HG03103 (cell line): Measurements from ENCODE around the gene S100A1.
"Not testable (repeated sequence)": the region's sequence is repeated elsewhere in the genome, so short reads cannot be mapped to it uniquely, and the experiment has no call there.

Experiments used
- ATAC-seq: cut with Tn5 transposase; IDR thresholded peaks from one replicate; pipeline ENCODE4 v1.9.1; 2021; ENCODE audit warnings: low read depth; ENCODE audit not compliant: unreplicated experiment

Gene S100A1

DNA sequence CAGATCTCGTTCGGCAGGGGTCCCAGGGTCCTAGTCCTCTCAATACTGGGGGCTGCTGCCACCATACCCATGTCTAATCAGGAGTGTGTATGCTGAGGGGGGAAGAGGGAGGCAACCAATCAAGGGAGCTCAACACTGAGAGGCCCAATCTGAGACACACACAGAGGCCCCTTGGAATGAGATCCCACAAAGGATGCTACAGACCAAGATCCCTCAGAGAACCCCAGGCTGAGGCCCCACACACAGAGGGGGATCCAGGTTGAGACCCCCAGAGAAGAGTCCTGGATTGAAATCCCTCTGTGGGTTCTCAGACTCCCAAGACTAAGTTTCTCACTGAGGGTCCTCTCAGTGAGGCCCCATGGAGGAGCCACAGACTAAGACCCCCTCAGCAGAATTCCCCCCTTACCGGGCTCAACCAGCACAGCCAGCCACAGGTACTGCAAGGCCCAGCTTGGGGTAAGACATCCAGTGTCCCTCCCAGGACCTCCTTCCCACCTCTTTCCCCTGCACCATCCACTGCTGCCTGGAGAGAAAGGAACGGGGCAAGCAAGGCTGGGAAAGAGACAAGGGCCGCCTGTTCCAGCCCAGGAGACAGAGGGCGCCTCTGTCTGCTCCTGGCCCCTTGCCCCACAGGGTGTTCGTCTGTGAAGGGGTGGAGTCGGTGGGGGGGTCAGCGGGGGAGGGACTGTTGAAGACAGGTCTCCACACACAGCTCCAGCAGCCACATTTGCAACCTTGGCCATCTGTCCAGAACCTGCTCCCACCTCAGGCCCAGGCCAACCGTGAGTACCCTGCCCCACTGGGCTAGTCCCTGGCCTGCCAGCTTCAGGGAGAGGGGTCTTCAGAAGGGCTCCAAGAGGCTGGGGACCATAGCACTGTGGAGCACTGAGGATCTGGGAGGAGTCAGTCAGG is at the start of gene S100A1:
TSS of gene S100A1 (plus strand) at position 720 of the 912 bp plus-strand sequence. CDS start 2,088 bp downstream, outside the sequence.
- no peak for ATAC-seq

DNA sequence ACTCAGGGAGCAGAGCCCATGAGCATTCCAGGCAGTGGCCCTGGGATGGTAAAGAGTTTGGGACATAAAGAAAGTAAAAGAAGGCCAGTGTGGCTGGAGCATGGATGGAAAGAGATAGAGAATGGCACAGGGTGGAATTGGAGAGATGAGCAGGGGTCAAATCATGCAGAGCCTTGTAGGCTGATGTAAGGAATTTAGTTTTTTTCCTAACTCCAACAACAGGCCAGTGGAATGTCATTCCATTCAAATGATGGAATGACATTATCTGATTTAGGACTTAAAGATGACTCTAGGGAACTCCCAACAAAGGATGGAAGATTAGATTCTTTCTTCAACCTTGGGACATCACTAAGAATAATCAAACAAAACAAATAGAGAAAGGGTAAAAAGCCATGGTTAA is 49.7 kb upstream of the S100A1 start:
- ATAC-seq = no peak

DNA sequence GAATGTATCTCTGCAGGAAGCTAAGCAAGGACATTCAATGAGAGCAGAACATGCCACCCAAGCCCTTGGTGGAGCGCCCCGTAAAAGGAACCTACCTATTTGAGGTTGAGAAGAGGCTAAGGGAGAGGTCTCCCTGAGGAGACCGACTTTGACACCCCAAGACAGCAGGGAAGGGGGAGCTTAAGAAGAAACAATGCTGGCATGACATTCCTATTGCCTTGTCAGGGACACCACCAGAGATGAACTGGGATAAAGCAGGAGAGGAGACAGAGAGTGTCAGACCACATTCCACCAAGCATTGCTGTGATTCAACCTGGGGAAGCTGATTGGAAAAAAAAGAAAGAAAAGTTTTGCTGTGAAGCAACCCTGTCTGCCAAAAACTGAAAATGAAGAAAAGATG is 49.3 kb upstream of the S100A1 start:
- ATAC-seq = no peak

DNA sequence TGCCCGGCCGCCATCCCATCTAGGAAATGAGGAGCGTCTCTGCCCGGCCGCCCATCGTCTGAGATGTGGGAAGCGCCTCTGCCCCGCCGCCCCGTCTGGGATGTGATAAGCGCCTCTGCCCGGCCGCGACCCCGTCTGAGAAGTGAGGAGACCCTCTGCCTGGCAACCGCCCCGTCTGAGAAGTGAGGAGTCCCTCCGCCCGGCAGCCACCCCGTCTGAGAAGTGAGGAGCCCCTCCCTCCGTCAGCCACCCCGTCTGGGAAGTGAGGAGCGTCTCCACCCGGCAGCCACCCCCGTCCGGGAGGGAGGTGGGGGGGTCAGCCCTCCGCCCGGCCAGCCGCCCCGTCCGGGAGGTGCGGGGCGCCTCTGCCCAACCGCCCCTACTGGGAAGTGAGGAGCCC is 45.4 kb upstream of the S100A1 start:
- not testable (repeated sequence) for ATAC-seq

DNA sequence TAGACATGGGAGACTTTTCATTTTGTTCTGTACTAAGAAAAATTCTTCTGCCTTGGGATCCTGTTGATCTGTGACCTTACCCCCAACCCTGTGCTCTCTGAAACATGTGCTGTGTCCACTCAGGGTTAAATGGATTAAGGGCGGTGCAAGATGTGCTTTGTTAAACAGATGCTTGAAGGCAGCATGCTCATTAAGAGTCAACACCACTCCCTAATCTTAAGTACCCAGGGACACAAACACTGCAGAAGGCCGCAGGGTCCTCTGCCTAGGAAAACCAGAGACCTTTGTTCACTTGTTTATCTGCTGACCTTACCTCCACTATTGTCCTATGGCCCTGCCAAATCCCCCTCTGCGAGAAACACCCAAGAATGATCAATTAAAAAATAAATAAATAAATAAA is 44.7 kb upstream of the S100A1 start:
- not testable (repeated sequence) for ATAC-seq

DNA sequence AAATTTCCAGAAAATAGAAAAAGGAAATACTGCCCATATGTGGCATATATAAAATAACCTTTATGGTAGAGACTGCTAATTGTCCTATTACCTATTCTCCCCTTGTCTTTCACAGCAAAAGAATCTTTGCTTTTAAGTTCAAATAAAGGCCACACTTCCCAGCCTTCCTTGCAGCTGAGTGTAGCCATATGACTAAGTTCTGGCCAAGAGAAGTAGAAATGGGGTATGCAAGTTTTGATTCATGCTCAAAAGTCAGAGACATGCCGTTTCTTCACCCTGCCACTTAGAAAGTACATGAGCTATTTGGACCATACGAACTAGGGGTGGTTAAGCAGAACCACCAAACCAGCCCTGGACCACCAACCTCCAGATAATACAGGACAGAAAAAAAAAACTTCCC is 44.3 kb upstream of the S100A1 start:
- ATAC-seq = no peak

DNA sequence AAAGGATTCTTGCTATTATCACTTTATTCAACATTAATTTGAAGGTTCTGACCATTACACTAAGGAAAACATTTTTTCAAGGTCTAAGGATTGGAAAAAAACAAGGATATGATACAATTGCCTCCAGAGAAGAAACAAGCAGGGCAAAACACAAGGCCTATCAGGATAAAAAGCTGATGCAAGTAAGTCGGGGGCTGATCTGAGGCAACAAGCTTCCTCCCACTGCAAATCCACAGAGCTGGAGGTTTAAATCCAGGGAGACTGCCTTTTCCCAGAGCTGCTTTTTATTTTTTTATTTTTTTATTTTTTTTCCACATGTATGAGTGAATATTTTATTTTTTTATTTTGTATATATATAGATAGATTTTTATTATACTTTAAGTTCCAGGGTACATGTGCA is 43.2 kb upstream of the S100A1 start:
- ATAC-seq = no peak

DNA sequence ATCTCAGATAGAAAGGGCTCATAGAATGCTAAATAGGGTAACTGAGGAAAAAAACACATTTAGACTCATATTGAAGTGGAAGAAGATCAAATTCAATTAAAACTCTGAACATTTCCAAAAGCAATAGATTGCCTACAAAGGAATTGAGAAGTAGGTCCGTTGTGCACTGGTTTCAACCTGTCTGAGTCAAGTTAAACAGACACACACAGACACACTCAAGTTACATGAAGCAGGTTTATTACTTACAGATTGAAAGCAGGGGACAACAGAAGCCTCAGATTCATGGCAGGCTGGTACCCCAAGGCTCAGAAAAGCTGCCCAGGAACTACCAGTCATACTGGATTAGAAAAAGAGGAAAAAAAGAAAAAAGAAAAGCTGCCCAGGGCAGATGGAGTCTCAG is 41.9 kb upstream of the S100A1 start:
- ATAC-seq = no peak

DNA sequence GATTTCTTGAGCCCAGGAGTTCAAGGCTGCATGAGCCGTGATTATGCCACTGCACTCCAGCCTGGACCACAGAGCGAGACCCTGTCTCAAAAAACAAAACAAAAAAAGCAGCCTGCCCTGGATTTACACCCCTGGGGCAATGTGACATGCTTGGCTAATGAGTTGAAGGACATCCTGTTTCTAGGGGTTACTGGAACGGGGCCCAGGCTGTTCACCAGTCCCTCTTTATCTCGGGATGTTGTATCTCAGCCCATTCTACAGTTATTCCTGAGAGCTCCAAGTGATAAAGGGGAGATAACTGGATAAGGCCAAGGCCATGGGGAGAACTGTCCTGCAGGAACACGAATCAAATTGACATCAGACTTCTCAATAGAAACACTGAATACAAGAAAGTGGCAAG is 40.9 kb upstream of the S100A1 start:
- ATAC-seq = no peak

DNA sequence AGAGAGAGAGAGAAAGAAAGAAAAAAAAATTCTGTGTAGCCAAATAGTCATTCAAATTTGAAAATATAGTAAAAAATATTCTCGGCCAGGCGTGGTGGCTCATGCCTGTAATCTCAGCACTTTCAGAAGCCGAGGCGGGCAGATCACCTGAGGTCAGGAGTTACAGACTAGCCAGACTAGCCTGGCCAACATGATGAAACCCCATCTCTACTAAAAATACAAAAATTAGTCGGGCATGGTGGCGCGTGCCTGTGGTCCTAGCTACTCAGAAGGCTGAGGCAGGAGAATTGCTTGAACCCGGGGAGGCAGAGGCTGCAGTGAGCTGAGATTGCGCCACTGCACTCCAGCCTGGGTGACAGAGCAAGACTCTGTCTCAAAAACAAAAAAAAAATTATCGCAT is 40.2 kb upstream of the S100A1 start:
- not testable (repeated sequence) for ATAC-seq

DNA sequence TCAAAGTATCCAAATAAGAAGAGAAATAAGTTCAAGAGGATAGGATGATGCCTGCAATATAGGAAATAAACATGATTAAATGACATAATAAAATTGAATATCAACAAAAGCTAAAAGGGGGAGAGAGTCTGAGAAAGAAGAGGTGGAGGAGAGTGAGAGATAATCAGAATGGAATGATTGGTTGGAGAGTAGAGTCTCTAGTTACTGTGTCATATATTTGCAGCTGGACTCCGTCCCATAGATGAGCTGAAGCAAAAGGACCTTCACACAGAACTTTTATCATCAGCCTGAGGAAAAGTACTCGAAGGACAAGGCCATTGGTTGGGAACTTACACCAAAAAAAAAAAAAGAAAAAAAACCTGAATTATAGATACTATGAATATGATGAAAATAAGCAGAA is 39.8 kb upstream of the S100A1 start:
- ATAC-seq = no peak

DNA sequence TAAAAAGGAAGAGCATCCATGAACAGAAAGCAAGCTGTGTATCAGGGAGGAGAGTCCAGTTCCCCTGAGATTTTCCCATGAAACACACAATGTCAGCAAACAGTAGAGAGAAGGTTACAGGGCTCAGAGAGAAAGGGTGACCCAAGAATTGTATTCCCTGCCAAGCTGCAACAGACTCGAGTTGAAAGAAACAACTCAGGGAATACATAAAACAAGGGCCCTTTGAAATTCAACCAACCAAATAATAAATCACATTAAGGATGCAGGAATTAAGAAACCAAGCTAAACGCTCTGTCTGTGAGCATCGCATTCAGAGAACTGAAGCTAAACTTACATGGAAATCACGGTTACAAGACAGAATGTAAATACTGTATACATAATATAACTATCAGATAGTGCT is 35.5 kb upstream of the S100A1 start:
- no peak for ATAC-seq

DNA sequence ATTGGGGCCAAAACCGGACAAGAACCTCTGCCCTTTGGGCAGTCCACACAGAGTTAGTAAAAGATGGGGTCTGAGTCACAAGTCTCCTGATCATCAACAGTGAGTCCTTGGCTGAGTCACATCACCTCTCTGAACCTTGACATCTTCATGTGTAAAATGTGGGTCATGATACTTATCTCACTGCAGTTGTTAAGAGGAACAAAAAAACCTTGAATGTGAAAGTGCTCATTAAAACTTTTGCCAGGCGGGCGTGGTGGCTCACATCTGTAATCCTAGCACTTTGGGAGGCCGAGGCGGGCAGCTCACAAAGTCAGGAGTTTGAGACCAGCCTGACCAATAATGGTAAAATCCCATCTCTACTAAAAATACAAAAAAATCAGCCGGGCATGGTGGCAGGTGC is 31.0 kb upstream of the S100A1 start:
- no peak for ATAC-seq

DNA sequence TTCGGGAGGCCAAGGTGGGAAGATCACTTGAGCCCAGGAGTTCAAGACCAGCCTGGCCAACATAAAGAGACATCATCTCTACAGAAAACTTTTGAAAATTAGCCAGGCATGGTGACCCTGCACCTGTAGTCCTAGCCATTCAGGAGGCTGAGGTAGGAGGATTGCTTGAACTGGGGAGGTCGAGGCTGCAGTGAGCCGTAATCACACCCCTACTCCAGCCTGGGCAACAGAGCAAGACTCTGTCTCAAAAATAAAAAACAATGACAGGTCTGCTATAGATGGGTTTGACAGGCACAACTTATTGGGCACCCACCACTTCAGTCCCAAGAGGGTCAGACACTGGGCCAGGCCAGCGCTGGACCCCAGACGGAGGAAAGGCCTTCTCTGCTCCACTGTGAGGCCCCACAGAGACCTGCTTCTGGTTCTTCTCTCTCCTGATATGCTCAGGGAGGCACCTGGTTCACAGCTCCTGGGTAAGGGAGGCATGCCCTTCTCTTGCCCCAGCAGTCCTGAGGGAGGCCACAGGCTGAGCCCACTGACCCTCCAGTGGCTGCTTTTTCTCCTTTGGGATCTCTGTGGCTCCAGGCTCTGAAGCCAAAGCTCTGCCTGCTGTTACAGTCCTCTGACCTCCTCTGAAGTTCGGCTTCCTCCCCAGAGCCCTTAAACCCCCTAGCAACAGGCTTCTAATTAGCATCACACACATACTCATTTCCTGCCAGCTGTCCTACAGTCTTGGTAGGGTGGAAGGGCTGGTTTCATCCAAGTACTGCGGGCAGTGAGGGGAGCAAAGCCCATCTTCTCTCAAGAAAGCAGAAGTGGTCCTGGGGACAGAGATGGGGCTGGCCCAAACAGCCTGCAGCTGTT is 29.7 kb upstream of the S100A1 start:
- peak; percentile 92 for ATAC-seq

DNA sequence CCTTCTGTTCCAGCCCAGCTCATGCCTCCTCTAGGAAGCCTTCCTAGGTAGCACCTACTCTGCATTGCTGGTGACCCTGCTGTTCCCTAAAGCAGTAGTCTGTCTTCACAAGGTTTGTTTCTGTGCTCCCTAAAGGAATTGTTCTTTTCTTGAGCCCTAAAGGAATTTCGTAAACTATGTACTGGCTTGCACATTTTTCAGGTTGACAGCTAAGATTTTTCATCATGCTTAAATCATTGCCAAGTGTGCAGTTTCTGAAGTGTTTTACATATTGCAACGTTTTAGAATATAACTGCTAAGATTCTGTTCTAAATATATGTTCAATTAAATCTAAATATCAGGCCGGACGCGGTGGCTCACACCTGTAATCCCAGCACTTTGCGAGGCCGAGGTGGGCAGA is 28.4 kb upstream of the S100A1 start:
- no peak for ATAC-seq

DNA sequence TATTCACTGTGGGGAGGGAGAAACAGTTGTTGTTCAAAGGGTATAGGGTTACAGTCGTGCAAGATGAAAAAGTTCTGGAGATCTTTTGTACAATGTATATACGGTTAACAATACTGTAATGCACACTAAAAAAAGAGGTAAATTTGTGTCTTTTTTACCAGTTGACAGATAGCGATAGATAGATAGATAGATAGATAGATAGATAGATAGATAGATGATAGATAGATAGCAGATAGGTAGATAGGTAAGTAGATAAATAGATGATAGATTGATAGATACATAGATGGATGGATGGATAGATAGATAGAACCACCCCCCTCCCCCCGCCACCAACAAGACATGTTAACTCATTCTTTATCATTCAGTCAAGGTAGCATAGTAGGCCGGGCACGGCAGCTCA is 25.5 kb upstream of the S100A1 start:
- ATAC-seq = no peak

DNA sequence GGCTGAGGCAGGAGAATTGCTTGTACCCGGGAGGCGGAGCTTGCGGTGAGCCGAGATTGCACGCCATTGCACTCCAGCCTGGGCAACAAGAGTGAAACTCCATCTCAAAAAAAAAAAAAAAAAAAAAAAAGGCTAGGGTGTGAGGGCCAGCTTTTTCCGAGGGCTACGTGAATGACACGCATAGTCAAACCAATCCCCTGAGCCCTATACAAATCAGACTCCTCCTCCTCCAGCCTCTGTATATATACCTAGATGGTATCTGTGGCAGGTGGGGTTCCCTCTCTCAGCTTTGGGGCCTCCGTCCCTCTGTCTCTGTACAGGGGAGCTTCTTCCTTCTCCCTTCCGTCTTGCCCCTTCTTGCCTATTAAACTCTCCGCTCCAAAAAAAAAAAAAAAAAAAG is 22.0 kb upstream of the S100A1 start:
- no peak for ATAC-seq

DNA sequence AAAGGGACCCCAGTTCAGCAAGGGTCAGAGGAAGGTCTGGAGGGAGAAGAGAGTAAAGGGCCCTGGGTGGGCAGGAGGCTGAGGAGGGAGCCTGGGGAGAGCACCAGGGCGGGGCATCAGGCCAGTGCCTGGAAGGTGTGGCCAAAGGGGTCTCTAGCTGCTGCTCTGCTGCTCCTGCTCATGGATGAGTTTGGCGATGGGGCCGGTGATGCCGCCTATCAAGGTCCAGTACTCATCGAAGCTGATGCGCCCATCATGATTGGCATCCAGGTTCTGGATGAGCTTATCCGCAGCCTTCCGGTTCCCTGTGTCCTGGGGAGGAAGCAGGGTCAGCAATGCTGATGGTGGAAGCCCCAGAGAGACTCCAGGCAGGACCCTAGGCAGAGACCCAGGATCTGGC is 20.9 kb upstream of the S100A1 start:
- no peak for ATAC-seq

DNA sequence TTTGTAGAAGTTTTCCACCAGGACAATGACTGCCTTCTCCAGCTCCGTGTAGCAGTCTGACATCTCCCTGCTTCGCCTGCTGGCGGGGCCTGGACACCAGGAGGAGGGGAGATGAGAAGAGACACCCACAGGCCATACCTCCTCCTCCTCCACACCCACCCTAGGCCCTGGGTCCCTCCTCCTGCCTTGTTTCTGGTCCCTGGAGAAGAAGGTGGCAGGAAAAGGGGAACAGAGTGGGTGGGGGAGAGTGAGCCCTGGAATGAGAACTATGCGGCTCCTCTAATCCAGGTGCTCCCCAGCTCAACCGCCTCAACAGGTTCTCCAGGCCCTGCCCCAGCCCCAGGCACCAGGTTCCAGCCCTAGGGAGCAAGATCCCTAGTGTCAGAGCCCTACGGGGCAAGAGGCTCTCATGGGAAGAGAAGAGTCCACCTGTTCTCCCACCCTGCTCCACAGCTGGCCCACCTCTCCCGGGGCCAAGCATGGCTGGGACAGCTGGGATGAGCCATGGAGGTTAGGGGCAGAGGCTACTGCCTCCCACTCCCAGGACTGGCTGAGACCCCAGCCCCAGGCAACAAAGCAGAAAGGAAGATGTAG is 20.0 kb upstream of the S100A1 start:
- ATAC-seq = no peak

DNA sequence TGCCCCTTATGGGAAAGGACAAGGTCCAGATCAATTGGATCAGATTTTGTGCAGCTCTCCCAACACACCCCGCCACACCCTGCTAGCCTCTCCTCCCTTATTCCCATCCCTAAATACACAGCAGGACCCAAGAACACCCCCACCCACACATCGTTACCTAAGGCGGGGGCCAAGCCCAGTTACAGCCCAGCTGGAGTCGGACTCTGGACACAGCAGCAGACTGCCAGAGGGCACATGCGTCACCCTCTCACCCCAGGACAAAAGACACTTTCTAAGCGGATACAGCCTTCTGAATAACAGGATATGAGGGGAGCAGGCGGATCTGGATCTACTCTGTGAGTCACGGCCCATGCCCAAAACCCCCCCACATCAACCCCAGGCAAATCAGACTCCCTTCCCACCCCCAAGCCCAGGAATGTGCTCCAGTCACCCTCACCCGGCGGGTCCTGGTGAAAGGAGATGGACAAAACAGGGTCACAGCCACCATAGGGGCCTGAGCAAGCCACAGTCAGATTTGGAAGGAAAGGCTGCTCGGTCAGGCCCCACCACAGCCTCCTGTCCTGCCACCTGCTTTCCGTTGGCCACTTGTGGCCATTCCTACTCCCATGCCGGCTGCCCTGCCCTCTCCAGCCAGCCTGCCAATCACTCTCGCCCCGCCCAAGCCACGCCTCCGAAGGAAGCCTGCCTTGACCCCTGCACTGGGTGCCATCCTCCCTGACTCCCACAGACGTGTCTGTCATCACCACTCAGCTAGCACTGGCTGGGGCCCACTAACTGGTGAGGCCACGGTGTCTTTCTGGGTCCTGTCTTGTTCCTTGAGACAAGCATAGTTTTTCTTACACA is 19.3 kb upstream of the S100A1 start:
- no peak for ATAC-seq

DNA sequence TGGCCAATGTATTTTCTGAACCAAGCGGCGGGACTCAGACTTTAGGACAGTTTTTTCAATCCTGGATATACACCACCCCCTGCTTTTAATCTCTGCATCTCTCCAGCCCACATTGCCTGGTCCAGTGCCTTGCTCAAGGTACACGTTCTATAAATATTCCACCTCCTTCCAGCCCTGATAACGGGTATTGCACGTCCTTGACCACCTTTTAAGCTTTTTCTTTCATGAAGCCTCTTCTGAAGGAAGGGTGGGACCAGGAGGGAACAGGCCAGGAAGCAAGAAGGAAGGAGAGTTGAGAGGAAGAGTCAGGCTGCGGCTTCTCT is 18.7 kb upstream of the S100A1 start:
- no peak for ATAC-seq
